Muscle of leg (tissue), 16 donors: ENCODE results near the gene ABCG5. TPM values are rescaled to one million over a fixed set of nuclear protein-coding genes. Genes with fewer than 3 reads are reported as not detected.
A peak's percentile ranks its signal among the peaks of the same experiment; 100 is the strongest.

Experiments
- DNase-seq: peaks from one replicate; pipeline ENCODE4 v3.0.0; 2013
- H3K27ac ChIP-seq: one replicate; pipeline ENCODE4 v1.5.1; 2013; ENCODE audit warnings: mild to moderate bottlenecking, low read length, control low read depth
- H3K27me3 ChIP-seq: one replicate; pipeline ENCODE4 v1.6.1; 2013; ENCODE audit warnings: low read length; ENCODE audit not compliant: control insufficient read depth, insufficient read depth
- H3K36me3 ChIP-seq: one replicate; pipeline ENCODE4 v1.6.1; 2013; ENCODE audit warnings: low read length; ENCODE audit not compliant: control insufficient read depth, insufficient read depth
- H3K4me1 ChIP-seq: one replicate; pipeline ENCODE4 v1.6.1; 2013; ENCODE audit warnings: low read length; ENCODE audit not compliant: control insufficient read depth, insufficient read depth
- H3K4me3 ChIP-seq: one replicate; pipeline ENCODE4 v1.5.1; 2013; ENCODE audit warnings: low read length, control low read depth
- H3K9me3 ChIP-seq: replicated peaks from 2 replicates; pipeline ENCODE4 v1.6.1; 2013; ENCODE audit warnings: low read depth, low read length; ENCODE audit not compliant: control insufficient read depth
- WGBS: methylation state at CpG from one replicate; pipeline ENCODE4 v1.1.5; 2013; ENCODE audit warnings: missing lambda C conversion rate; ENCODE audit not compliant: insufficient coverage; 5-methylcytosine and 5-hydroxymethylcytosine counted together
- long read RNA-seq, 11 donors: transcript quantifications; one replicate each; lab custom pipeline, GENCODE V29; 2026
- polyA plus RNA-seq, 8 donors: library from polyadenylated mRNA; unstranded; fragments of 120-200 nt; gene quantifications; one replicate each; pipeline versions ENCODE4 v1.2.1 to v1.2.3, GENCODE V29; 2013; ENCODE audit warnings: inconsistent platforms in 1 of 8, low replicate concordance in 1 of 8; ENCODE audit not compliant: insufficient read length in 8 of 8, insufficient read depth in 1 of 8
- total RNA-seq: library from RNA; stranded (reverse); fragments of 120-200 nt; gene quantifications from one replicate; pipeline ENCODE4 v1.2.4, GENCODE V29; 2013

ABCG5 gene
- not detected for total RNA-seq
- under 1 TPM in 6 of 8 donors, not detected in 2; 0.06 to 0.78 (median 0.11) TPM for polyA plus RNA-seq
- long read RNA-seq, donor 1: 0 reads
- long read RNA-seq, donor 2: 0 reads
- long read RNA-seq, donor 3: 0 reads
- long read RNA-seq, donor 4: 0 reads
- long read RNA-seq, donor 5: 0 reads
- long read RNA-seq, donor 6: 0 reads
- long read RNA-seq, donor 7: 0 reads
- long read RNA-seq, donor 8: 0 reads
- long read RNA-seq, donor 9: 0 reads
- long read RNA-seq, donor 10: 0 reads
- long read RNA-seq, donor 11: 0 reads

DNA sequence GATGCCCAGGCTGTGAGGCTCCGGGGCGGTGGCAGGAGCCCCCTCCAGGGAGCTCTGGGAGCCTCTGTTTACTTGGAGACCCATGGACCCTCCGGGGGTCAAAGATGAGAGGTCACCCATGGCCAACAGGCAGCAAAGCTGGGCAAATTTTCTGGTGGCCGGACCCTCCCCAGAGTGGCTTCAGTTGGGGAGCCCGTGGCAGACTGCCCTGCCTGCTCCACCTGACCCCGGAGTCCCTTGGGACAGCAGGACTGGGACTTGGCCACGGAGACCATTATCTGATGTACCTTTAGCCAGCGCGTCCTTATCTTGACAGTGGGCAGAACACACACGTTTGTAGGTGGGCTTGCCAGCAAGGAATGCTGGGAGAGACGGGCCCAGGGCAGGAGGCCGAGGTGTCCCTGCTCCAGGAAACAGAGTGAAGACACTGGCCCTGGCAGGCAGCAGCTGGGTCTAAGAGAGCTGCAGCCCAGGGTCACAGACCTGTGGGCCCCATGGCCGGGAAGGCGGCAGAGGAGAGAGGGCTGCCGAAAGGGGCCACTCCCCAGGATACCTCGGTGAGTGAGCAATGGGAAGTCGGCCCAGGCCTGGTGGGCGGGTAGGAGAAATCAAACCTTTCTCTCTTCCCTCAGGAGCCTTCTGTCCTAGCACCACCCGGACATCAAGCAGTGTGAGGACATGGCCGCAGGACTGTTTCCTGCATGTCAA, at the start of gene ABCG5, which contains the start of gene ABCG8:
TSS of gene ABCG5 (minus strand) at position 280 of the 708 bp plus-strand sequence. CDS start at position 120, 160 bp downstream.
TSS of gene ABCG8 (plus strand) at position 412 of the 708 bp plus-strand sequence. CDS start at position 495, 83 bp downstream.
- WGBS: 80% methylated on average over 15 of the region's 20 CpGs
- DNase-seq: no peak
- no peak within 1 kb of the TSS for H3K27ac ChIP-seq
- H3K27me3 ChIP-seq: no peaks in the 10 kb centered on the region
- no peaks in the 10 kb centered on the region for H3K9me3 ChIP-seq
- H3K36me3 ChIP-seq: no peaks in the 10 kb centered on the region
- H3K4me1 ChIP-seq: no peaks in the 10 kb centered on the region
- no peak within 1 kb of the TSS for H3K4me3 ChIP-seq

DNA sequence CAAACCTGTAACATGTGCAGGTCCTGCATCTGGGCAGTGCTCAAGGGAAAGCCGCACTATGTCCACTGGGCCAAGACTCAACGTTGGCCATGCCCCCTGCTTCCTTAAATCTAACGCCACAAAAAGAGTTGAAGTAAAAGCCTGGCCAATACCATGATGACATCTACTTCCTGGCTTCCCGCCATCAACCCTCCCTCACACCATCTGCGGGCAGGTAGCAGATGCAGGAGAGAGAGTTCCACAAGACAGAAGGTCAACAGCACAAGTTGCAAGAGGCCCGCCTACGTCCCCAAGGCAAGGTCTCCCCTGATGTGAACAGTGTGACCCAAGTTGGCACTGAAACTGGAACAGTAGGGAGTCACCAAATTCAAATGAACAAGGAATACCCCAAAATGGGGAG, 48.5 kb upstream of the ABCG5 start:
- Histone ChIP-seq H3K4me1 (no peaks in the 10 kb centered on the region), H3K27me3 (no peaks in the 10 kb centered on the region), H3K27ac (no peak overlapping the region), H3K9me3 (no peaks in the 10 kb centered on the region), H3K4me3 (no peak overlapping the region), H3K36me3 (peaks cover 45% of the 10 kb centered on the region)
- no peak for DNase-seq
- WGBS: 89% methylated on average over 5 of the region's 7 CpGs

DNA sequence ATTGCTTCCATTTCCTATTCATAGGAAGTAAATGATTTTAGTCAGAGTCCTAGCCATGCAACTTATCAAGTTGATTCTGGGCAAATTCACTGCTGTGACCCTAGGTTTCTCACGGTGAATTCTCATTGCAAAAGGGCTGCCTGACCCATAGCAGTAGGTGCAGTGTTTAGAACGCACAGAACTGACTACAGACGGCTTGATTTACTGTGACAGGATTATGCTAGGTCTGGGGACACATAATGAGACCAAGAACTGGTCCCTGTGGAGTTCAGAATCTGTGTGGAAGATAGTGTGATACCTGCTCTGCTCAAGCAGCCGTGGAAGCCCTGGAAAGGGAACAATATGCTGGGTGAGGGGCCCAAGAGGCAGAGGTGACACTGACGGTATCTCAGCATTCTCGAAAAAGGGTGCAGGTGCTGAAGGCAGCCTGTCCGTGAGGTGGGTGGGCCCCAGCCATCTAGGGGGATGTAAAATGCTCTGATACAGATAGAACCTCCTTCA, 46.5 kb upstream of the ABCG5 start:
- no peaks in the 10 kb centered on the region for H3K9me3 ChIP-seq
- 46% methylated on average over 5 of the region's 7 CpGs for WGBS
- H3K27ac ChIP-seq: no peak overlapping the region
- no peak overlapping the region for H3K4me3 ChIP-seq
- H3K27me3 ChIP-seq: no peaks in the 10 kb centered on the region
- DNase-seq: no peak
- H3K4me1 ChIP-seq: no peaks in the 10 kb centered on the region
- peaks cover 31% of the 10 kb centered on the region for H3K36me3 ChIP-seq

DNA sequence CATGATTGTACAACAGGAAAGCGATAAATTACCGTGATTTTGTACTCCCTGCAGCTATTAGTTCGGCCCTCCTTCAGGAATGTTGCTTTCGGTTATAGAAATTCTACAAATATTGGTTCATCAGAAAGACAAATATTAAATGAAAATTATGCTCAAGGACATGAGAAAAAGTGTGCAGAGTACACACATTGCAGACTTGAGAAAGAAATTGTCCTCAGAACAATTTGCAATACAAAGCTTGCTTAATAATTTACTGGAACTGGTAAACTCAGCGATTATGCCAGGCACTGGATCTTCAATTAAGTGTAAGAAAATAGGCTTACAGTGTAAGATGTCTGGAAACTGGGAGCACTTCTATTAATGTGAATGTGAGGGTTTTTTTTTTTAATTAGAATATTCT, 46.0 kb upstream of the ABCG5 start:
- peaks cover 28% of the 10 kb centered on the region for H3K36me3 ChIP-seq

DNA sequence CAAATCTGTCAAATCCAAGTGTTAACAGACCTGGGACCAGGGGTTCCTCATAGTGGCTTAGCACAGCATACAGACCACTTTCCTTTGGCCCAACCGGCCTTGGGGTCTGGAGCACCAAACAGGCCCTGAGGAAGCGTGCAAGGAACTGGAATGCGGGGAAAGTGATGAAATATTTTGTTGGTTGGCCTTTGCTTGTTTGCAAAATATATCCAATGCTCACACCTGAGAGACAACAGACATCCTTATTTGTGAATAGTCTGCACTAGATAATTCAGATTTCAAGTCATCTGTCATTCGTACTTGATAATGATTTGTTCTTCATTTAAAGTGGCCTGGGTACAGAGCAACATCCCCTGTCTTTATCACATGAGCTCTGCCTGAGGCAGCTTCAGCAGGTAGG, 43.7 kb upstream of the ABCG5 start:
- Histone ChIP-seq H3K4me3 (no peak overlapping the region), H3K9me3 (no peaks in the 10 kb centered on the region), H3K36me3 (peaks cover 14% of the 10 kb centered on the region), H3K27me3 (no peaks in the 10 kb centered on the region), H3K27ac (no peak overlapping the region), H3K4me1 (no peaks in the 10 kb centered on the region)
- WGBS: no CpG with 5 or more reads among the region's 4 CpGs
- DNase-seq: no peak

More for the DNA sequence above, 46.0 kb upstream of the ABCG5 start:
- Histone ChIP-seq H3K9me3 (no peaks in the 10 kb centered on the region), H3K4me3 (no peak overlapping the region), H3K27me3 (no peaks in the 10 kb centered on the region), H3K27ac (no peak overlapping the region), H3K4me1 (no peaks in the 10 kb centered on the region)
- no CpG with 5 or more reads among the region's 5 CpGs for WGBS
- no peak for DNase-seq

DNA sequence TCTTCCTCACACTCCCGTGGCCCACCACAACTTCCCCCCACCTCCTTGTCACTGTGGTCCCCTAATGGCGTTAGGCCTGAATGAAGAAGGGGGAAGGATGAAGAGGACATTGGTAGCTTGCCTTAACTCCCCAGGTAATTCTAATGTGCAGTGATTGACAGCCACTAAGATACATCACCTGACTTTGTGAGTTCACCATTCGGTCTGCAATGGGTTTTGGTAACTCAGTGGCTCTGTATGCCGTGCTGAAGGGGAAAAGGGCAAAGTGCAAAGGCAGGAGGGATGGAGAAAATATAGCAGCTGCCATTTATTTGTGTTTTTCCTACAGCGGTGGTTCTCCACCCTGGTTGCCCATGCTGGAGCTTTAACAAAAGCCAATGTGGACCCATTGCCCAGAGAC, 42.3 kb upstream of the ABCG5 start:
- WGBS: 78% methylated on average over 3 of the region's 5 CpGs
- Histone ChIP-seq H3K27me3 (no peaks in the 10 kb centered on the region), H3K27ac (no peak overlapping the region), H3K4me3 (no peak overlapping the region), H3K9me3 (no peaks in the 10 kb centered on the region), H3K4me1 (no peaks in the 10 kb centered on the region), H3K36me3 (peaks cover 2% of the 10 kb centered on the region)
- DNase-seq: no peak

DNA sequence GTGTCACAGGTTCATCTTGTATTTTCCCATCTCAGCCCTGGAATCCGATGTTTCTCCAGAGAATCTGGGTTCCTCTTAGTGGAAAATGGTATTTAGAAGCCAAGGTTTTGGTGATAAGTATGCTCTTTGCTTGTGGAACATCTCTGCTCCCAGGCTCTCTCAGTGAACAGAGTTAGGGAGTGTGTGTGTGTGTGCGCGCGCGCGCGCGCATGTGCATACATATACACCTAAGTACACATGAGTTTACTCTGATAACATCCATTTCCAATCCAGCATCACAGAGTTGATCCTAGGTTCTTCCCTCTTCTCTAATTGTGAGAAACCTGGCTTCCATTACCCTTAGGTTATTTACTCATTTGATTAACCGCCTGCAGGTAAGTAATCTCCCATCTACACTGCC, 41.8 kb upstream of the ABCG5 start:
- Histone ChIP-seq H3K36me3 (no peaks in the 10 kb centered on the region), H3K27me3 (no peaks in the 10 kb centered on the region), H3K4me1 (no peaks in the 10 kb centered on the region), H3K27ac (no peak overlapping the region), H3K9me3 (no peaks in the 10 kb centered on the region), H3K4me3 (no peak overlapping the region)
- WGBS: 94% methylated on average over 4 of the region's 9 CpGs
- no peak for DNase-seq

DNA sequence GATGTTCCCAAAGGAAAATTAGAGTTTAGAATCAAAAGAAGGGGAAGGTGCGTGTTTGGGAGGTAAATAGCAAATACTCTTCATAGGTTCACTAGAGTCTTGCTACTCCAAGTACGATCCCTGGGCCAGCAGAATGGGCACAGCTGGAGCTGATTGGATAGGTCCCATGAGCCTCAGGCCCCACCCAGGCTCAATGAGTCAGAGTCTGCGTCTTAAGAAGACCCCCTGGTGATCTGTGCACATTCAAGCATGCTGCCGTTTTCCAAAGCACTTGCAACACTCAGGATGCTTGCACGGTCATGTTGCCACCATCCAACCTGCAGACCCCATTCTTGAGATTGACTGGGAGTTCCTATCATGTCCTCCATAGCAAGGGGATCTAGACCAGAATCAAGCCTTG, 40.6 kb upstream of the ABCG5 start:
- no peaks in the 10 kb centered on the region for H3K27me3 ChIP-seq
- no peaks in the 10 kb centered on the region for H3K4me1 ChIP-seq
- DNase-seq: no peak
- no peak overlapping the region for H3K27ac ChIP-seq
- 69% methylated on average over 5 of the region's 5 CpGs for WGBS
- H3K9me3 ChIP-seq: no peaks in the 10 kb centered on the region
- no peak overlapping the region for H3K4me3 ChIP-seq
- no peaks in the 10 kb centered on the region for H3K36me3 ChIP-seq

DNA sequence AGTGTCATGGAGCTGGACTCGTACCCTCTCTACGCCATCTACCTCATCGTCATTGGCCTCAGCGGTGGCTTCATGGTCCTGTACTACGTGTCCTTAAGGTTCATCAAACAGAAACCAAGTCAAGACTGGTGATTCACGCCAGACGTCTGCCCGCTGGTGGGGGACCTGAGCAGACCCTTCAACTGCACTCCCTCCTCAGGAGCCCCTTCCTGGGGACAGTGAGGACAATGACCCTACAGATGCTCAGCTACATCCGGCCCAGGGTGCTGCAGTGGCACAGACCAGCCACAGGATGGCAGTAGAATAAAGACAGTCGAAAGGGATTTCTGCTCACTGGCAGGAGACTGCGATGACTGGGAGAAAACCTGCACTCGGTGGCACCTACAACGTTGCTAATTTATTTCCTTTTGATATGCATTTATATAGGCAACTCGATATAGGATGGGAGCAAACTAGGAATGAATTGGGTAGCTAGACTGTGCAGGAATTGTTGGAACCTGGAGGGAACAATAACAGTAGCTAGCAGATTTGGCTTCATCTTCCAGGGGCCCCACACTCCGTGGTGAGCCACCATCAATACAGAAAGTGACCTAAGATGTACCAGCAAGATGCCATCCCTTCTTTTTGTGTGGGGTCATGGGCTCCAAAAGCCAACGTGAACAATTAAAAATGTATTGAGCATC, 39.3 kb upstream of the ABCG5 start:
- 50% methylated on average over 10 of the region's 16 CpGs for WGBS
- peak; percentile 27 for DNase-seq
- no peak overlapping the region for H3K27ac ChIP-seq

More for the DNA sequence above, 39.3 kb upstream of the ABCG5 start:
- Histone ChIP-seq H3K36me3 (no peaks in the 10 kb centered on the region), H3K4me3 (no peak overlapping the region), H3K27me3 (no peaks in the 10 kb centered on the region), H3K9me3 (no peaks in the 10 kb centered on the region), H3K4me1 (no peaks in the 10 kb centered on the region)
